Urinary bladder (tissue), 4 donors: Measurements from ENCODE around the gene CD151. TPM values are rescaled to one million over a fixed set of nuclear protein-coding genes. Genes with fewer than 3 reads are reported as not detected.

ENCODE experiments used
- DNase-seq: peaks from one replicate; pipeline ENCODE4 v3.0.0-alpha.2; 2015; ENCODE audit errors: extremely low spot score
- H3K27ac ChIP-seq: one replicate; pipeline ENCODE4 v1.5.1; 2013; ENCODE audit warnings: low read depth, mild to moderate bottlenecking, moderate library complexity
- H3K36me3 ChIP-seq: one replicate; pipeline ENCODE4 v1.6.1; 2013; ENCODE audit warnings: mild to moderate bottlenecking, moderate library complexity; ENCODE audit not compliant: insufficient read depth
- H3K4me1 ChIP-seq: one replicate; pipeline ENCODE4 v1.6.1; 2013; ENCODE audit warnings: mild to moderate bottlenecking, moderate library complexity; ENCODE audit not compliant: insufficient read depth
- H3K4me3 ChIP-seq: one replicate; pipeline ENCODE4 v1.5.1; 2013; ENCODE audit warnings: low read depth, low read length
- WGBS: extraction: QIAGEN DNeasy Blood & Tissue Kit; methylation state at CpG from one replicate; pipeline ENCODE4 v1.1.7; 2013; 5-methylcytosine and 5-hydroxymethylcytosine counted together
- polyA plus RNA-seq: library from polyadenylated mRNA; stranded (reverse); fragments of 200-250 nt; gene quantifications from one replicate; pipeline ENCODE4 v1.2.3, GENCODE V29; 2013
- total RNA-seq: library from RNA; depleted of rRNA; stranded (reverse); fragments of >200 nt; gene quantifications from one replicate; pipeline ENCODE4 v1.2.3, GENCODE V29; 2014
- donor health status: healthy with polysubstance abuse.
- donor health status: healthy.

CD151 gene
- total and polyA plus RNA-seq, 2 donors = 115 to 692 TPM

GRCh38 chr11:815675-816432 lies 16.9 kb upstream of the CD151 start:
- H3K4me1 ChIP-seq = no peaks in the 10 kb centered on the region
- H3K36me3 ChIP-seq = no peaks in the 10 kb centered on the region
- WGBS = 87% methylated on average over 11 of the region's 11 CpGs
- H3K4me3 ChIP-seq = no peak overlapping the region
- DNase-seq = no peak
- H3K27ac ChIP-seq = no peak overlapping the region

GRCh38 chr11:816433-816779 lies 16.3 kb upstream of the CD151 start:
- DNase-seq = no peak
- Histone ChIP-seq H3K36me3 (no peaks in the 10 kb centered on the region), H3K4me3 (no peak overlapping the region), H3K27ac (no peak overlapping the region), H3K4me1 (no peaks in the 10 kb centered on the region)
- 81% methylated on average over 11 of the region's 11 CpGs for WGBS

DNA sequence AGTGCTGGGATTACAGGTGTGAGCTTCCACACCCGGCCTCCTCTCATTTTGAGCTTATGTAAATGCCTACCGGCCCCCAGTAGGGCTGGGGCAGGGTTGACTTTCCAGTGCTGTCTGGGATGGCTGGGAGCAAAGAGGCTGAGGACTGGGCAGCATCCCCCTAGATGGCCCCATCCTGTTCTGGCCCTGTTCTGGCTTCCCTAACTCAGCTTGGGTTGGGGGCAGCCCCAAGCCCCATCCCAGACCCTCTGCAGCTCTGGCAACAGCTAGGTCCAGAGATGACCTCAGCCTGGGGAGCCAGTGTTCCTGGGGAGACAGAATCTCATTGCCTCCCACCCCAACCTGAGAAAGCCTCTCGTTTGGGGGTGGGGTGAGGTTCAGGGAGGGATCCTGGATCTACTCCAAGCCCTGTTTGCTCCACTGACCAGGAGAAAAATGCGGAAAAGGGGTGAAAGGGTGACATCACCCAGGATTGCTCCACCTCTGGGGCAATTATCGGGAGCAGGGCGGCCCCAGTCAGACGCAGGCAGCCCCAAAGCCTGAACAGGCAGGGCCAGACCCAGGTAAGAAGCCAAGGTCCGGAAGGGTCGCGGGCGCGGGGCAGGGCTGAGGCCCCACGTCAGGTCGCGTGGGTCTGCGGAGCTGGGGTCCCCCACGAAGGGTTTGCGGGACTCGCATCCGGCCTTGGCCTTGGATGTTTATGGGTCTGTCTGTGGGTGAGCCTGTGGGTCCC lies 14.2 kb upstream of the CD151 start, which contains the start of gene PNPLA2:
TSS of gene PNPLA2 (plus strand) at position 519 of the 733 bp plus-strand sequence. CDS start 805 bp downstream, outside the sequence.
- DNase-seq = no peak
- Histone ChIP-seq H3K36me3 (no peaks in the 10 kb centered on the region), H3K27ac (peak within 1 kb of the TSS; percentile 96), H3K4me3 (peak within 1 kb of the TSS; percentile 94), H3K4me1 (no peaks in the 10 kb centered on the region)
- 23% methylated on average over 20 of the region's 20 CpGs for WGBS

- no peaks in the 10 kb centered on the region for H3K36me3 ChIP-seq
- H3K27ac ChIP-seq = peak overlapping the region; percentile 96
- H3K4me1 ChIP-seq = no peaks in the 10 kb centered on the region
- H3K4me3 ChIP-seq = peak overlapping the region; percentile 94
- WGBS = under 1% methylated on average over 96 of the region's 96 CpGs
- DNase-seq = no peak
These were observed 13.4 kb upstream of the CD151 start for GRCh38 chr11:819129-819931.

DNA sequence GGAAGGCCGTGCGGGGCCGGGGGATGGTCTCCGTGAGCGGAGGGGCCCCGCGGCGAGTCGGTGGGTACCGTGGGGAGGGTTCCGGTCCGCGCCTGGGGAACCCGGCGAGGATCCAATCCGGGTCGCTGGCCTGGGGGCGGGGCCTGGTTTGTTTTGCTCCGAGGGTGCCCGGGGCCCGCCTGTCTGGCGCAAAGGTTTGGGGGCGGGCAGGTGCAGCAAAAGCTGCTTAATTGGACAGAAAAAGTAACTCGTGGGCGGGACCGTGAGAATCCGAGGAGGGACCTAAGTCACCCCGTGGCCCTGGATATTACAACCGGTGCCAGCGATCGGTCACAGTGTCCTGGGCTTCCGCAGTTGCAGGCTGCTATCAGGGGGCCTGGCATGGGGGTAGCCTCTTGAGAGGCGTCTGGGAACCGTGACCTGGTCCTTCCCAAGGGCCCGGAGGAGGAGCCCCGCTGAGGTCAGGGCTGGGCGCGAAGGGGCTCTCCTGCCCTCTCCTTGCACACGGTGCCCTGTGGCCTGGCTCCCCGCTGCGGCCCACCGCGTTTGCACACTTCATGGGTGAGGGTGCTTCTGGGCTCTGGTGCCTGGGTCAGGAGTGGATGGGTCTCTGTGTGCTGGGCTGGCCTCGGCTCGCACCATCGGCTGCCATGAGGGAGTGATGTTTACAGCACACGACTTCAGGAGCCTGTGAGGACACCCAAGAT lies 12.7 kb upstream of the CD151 start:
- peak overlapping the region; percentile 94 for H3K4me3 ChIP-seq
- no peak for DNase-seq
- peaks cover 5% of the 10 kb centered on the region for H3K36me3 ChIP-seq
- H3K27ac ChIP-seq = no peak overlapping the region
- WGBS = 4% methylated on average over 47 of the region's 47 CpGs
- no peaks in the 10 kb centered on the region for H3K4me1 ChIP-seq

DNA sequence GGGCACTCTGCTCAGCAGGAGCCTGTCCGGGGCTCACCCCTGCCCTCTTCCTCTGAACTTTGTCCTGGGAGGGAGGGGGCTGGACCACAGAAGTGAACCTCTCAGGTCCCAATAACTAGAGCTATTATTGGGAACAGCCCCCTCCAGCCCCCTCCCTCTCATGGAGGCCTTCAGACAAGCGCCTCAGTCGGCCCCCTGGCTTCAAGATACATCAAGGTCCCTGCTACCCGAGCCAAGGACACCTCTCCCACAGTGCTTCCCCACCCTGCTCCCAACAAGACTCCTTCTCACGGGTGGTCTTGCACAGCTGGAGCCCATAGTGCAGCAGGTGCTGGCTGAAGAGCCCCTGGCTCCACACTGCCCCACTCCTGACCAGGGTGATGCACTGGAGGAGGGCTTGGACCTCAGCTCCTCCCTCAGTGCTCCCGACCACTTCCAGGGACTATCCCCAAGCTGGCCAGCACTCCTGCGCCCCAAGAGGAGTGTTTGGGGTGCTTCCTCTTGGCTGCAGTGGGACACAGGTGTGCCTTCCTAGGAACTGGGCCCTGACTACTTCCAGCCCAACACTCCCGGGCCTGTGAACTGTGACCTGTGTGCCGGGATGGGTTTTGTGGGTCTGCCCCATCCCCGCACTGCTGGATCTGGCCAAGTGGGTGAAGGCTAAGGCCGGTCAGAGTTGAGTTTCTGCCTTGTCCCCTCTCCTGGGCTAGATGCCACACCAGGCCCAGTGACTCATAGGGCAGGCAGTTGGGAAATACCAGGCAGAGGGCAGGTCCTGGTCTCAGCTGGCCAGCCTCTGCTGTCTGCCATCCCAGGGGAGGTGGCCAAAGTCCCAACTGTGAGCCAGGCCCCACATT lies 11.9 kb upstream of the CD151 start:
- DNase-seq = no peak
- Histone ChIP-seq H3K27ac (peak overlapping the region; percentile 43), H3K4me1 (no peaks in the 10 kb centered on the region), H3K36me3 (peaks cover 5% of the 10 kb centered on the region), H3K4me3 (peak overlapping the region; percentile 94)
- 64% methylated on average over 11 of the region's 11 CpGs for WGBS

DNA sequence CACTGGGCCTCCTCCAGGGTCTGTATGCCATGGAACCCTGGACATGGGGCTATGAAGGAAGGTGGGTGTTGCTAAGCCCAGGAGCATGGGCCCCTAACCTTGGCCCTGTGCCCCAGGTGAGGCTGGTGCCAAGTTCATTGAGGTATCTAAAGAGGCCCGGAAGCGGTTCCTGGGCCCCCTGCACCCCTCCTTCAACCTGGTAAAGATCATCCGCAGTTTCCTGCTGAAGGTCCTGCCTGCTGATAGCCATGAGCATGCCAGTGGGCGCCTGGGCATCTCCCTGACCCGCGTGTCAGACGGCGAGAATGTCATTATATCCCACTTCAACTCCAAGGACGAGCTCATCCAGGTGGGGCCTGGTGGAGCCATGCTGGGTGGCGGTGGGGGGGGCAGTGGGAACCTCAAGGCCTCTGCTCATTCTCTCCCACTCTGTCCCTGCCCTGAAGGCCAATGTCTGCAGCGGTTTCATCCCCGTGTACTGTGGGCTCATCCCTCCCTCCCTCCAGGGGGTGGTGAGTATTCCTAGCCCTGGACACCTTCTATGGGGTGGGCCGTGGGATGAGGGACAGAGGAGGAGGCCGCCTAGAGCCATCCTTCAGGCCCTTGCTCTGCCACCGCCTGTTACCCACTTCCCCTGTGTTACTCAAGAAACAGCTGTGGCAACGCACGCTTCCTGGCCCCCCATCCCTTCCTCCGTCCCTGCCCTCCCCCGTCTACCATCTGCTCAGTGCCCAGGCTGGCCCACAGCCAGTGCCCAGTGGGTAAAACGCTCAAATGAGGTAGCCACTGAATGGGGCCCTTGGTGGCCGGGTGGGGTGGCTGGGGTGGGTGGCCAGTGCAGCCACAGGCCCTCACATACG lies 11.0 kb upstream of the CD151 start:
- DNase-seq = no peak
- WGBS = 84% methylated on average over 22 of the region's 22 CpGs
- no peaks in the 10 kb centered on the region for H3K4me1 ChIP-seq
- no peak overlapping the region for H3K4me3 ChIP-seq
- no peak overlapping the region for H3K27ac ChIP-seq
- peaks cover 5% of the 10 kb centered on the region for H3K36me3 ChIP-seq

GRCh38 chr11:823441-824291 lies 9.1 kb upstream of the CD151 start:
- Histone ChIP-seq H3K36me3 (peaks cover 5% of the 10 kb centered on the region), H3K27ac (no peak overlapping the region), H3K4me1 (no peaks in the 10 kb centered on the region), H3K4me3 (no peak overlapping the region)
- no peak for DNase-seq
- WGBS = 87% methylated on average over 53 of the region's 53 CpGs

DNA sequence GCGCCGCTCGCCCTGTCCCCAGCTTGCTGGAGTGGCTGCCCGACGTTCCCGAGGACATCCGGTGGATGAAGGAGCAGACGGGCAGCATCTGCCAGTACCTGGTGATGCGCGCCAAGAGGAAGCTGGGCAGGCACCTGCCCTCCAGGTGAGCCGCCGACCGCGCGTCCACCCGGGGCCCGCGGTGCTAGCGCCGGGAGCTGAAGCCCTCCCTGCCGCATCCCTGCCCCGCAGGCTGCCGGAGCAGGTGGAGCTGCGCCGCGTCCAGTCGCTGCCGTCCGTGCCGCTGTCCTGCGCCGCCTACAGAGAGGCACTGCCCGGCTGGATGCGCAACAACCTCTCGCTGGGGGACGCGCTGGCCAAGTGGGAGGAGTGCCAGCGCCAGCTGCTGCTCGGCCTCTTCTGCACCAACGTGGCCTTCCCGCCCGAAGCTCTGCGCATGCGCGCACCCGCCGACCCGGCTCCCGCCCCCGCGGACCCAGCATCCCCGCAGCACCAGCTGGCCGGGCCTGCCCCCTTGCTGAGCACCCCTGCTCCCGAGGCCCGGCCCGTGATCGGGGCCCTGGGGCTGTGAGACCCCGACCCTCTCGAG lies 8.4 kb upstream of the CD151 start:
- Histone ChIP-seq H3K4me1 (no peaks in the 10 kb centered on the region), H3K36me3 (peaks cover 5% of the 10 kb centered on the region), H3K27ac (no peak overlapping the region), H3K4me3 (no peak overlapping the region)
- DNase-seq = no peak
- 80% methylated on average over 59 of the region's 59 CpGs for WGBS

GRCh38 chr11:824942-825341 lies 7.8 kb upstream of the CD151 start:
- peaks cover 5% of the 10 kb centered on the region for H3K36me3 ChIP-seq
- peaks cover 2% of the 10 kb centered on the region for H3K4me1 ChIP-seq
- no peak overlapping the region for H3K27ac ChIP-seq
- H3K4me3 ChIP-seq = no peak overlapping the region
- WGBS = 84% methylated on average over 11 of the region's 11 CpGs
- DNase-seq = no peak
